ENCODE results near the gene MEF2A.

MEF2A gene

DNA sequence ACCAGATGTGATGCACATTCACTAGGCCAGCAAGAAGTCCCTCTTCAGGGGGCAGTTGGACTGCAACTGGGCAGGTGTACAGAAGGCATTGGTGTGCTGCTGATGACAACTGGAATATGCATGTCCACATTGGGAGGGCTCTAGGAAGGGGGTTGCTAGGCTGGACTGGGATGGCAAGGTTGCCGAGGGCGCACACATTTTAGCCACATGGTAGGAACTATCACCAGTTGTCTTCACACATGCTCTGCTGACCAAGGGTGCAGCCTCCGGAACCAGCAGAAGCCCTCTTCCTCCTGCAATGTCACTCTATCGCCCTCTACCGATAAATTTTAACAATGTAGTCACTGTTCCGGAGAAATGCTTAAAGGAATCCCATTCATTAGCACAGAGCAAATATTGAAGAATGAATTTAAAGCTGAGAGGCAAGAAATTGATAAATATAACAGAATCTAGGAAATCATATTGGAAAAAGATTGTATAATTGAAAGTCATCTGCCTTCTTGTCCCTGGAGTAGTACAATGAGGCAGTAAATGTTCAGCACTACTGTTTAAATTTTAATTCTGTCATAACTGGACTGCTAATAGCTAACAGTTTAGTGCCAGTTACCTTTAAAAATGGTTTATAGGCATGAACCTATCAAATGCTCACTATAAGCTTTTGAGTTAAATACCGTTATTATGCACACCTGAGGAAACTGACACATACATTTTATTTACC, 190.1 kb downstream of the MEF2A start:
- ATAC-seq: peak; percentile 99
- TF ChIP-seq, protein P1, sequence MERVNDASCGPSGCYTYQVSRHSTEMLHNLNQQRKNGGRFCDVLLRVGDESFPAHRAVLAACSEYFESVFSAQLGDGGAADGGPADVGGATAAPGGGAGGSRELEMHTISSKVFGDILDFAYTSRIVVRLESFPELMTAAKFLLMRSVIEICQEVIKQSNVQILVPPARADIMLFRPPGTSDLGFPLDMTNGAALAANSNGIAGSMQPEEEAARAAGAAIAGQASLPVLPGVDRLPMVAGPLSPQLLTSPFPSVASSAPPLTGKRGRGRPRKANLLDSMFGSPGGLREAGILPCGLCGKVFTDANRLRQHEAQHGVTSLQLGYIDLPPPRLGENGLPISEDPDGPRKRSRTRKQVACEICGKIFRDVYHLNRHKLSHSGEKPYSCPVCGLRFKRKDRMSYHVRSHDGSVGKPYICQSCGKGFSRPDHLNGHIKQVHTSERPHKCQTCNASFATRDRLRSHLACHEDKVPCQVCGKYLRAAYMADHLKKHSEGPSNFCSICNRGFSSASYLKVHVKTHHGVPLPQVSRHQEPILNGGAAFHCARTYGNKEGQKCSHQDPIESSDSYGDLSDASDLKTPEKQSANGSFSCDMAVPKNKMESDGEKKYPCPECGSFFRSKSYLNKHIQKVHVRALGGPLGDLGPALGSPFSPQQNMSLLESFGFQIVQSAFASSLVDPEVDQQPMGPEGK (CRISPR knock-in tag; IDR thresholded peaks at IDR 0.05; ENCODE audit: borderline replicate concordance): no peak
- TF ChIP-seq TOX (CRISPR knock-in tag; IDR thresholded peaks at IDR 0.05; ENCODE audit: borderline replicate concordance) (no peak), ZNF8 (CRISPR knock-in tag; IDR thresholded peaks at IDR 0.05) (no peak), RARB (CRISPR knock-in tag; IDR thresholded peaks at IDR 0.05) (no peak), TCF4 (CRISPR knock-in tag; IDR thresholded peaks at IDR 0.05; ENCODE audit: borderline replicate concordance) (no peak), ZFP3 (CRISPR knock-in tag; IDR thresholded peaks at IDR 0.05) (no peak)

DNA sequence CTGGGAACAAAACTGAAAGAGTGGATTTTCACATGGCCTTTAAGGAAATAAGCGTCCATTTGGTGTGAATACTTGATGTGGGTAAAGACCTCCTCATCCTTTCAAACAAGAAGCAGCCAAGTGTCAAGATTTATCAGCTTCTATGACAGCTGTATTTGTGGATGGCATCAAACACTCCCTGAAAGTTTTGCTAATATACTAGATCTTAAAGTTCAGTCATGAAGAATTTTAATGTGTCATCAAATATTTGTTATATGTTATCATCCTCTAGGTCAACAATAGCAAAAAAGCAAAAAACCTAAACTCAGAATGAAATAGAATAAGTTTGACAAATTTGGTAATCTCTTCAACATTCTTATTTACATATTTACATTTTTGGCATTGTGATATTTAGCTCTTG, 196.5 kb downstream of the MEF2A start:
- TF ChIP-seq ISL1 (CRISPR knock-in tag; IDR thresholded peaks at IDR 0.05) (no peak), BACH2 (CRISPR knock-in tag; IDR thresholded peaks at IDR 0.05; ENCODE audit: borderline replicate concordance) (no peak), ZFP3 (CRISPR knock-in tag; IDR thresholded peaks at IDR 0.05) (no peak), ZNF565 (CRISPR knock-in tag; conservative IDR thresholded peaks at IDR 0.05; ENCODE audit: low read depth) (no peak), ZC3H10 (CRISPR knock-in tag; IDR thresholded peaks at IDR 0.05) (no peak), ESRRG (CRISPR knock-in tag; IDR thresholded peaks at IDR 0.05) (no peak), SNAI2 (CRISPR knock-in tag; IDR thresholded peaks at IDR 0.05) (no peak), RARB (CRISPR knock-in tag; IDR thresholded peaks at IDR 0.05) (no peak), ZNF8 (CRISPR knock-in tag; IDR thresholded peaks at IDR 0.05) (no peak), ARNTL (CRISPR knock-in tag; IDR thresholded peaks at IDR 0.05; ENCODE audit: borderline replicate concordance, low read depth) (no peak)
- TF ChIP-seq, protein P2, sequence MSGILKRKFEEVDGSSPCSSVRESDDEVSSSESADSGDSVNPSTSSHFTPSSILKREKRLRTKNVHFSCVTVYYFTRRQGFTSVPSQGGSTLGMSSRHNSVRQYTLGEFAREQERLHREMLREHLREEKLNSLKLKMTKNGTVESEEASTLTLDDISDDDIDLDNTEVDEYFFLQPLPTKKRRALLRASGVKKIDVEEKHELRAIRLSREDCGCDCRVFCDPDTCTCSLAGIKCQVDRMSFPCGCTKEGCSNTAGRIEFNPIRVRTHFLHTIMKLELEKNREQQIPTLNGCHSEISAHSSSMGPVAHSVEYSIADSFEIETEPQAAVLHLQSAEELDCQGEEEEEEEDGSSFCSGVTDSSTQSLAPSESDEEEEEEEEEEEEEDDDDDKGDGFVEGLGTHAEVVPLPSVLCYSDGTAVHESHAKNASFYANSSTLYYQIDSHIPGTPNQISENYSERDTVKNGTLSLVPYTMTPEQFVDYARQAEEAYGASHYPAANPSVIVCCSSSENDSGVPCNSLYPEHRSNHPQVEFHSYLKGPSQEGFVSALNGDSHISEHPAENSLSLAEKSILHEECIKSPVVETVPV (CRISPR knock-in tag; IDR thresholded peaks at IDR 0.05): no peak
- TF ChIP-seq, protein P1 (CRISPR knock-in tag; IDR thresholded peaks at IDR 0.05; ENCODE audit: borderline replicate concordance): no peak
- TF ChIP-seq, protein P3, sequence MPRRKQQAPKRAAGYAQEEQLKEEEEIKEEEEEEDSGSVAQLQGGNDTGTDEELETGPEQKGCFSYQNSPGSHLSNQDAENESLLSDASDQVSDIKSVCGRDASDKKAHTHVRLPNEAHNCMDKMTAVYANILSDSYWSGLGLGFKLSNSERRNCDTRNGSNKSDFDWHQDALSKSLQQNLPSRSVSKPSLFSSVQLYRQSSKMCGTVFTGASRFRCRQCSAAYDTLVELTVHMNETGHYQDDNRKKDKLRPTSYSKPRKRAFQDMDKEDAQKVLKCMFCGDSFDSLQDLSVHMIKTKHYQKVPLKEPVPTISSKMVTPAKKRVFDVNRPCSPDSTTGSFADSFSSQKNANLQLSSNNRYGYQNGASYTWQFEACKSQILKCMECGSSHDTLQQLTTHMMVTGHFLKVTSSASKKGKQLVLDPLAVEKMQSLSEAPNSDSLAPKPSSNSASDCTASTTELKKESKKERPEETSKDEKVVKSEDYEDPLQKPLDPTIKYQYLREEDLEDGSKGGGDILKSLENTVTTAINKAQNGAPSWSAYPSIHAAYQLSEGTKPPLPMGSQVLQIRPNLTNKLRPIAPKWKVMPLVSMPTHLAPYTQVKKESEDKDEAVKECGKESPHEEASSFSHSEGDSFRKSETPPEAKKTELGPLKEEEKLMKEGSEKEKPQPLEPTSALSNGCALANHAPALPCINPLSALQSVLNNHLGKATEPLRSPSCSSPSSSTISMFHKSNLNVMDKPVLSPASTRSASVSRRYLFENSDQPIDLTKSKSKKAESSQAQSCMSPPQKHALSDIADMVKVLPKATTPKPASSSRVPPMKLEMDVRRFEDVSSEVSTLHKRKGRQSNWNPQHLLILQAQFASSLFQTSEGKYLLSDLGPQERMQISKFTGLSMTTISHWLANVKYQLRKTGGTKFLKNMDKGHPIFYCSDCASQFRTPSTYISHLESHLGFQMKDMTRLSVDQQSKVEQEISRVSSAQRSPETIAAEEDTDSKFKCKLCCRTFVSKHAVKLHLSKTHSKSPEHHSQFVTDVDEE (CRISPR knock-in tag; IDR thresholded peaks at IDR 0.05): no peak
- TF ChIP-seq, protein P4, sequence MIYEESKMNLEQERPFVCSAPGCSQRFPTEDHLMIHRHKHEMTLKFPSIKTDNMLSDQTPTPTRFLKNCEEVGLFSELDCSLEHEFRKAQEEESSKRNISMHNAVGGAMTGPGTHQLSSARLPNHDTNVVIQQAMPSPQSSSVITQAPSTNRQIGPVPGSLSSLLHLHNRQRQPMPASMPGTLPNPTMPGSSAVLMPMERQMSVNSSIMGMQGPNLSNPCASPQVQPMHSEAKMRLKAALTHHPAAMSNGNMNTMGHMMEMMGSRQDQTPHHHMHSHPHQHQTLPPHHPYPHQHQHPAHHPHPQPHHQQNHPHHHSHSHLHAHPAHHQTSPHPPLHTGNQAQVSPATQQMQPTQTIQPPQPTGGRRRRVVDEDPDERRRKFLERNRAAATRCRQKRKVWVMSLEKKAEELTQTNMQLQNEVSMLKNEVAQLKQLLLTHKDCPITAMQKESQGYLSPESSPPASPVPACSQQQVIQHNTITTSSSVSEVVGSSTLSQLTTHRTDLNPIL (CRISPR knock-in tag; IDR thresholded peaks at IDR 0.05; ENCODE audit: low read depth): no peak

DNA sequence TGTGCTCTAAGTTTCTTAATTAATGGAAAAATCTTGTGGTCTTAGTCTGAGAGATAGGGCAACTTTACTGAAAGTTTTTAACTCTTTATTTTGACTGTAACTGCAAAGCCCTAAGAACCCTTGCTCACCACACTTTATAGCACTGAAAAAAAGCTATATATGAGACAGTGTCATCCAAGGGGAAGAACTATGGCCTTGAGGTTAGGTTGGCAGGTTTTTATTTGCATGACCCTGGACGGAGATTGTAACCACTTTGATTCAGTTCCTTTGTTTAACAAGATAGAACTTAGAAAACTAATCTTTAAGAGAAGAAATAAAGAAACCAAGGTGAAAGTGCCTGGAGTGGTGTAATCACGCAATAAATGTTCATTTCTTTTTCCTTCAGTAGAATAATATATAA, 198.0 kb downstream of the MEF2A start:
- ATAC-seq: no peak
- TF ChIP-seq, protein P2 (CRISPR knock-in tag; IDR thresholded peaks at IDR 0.05): no peak
- TF ChIP-seq RARB (CRISPR knock-in tag; IDR thresholded peaks at IDR 0.05) (no peak), SNAI2 (CRISPR knock-in tag; IDR thresholded peaks at IDR 0.05) (no peak), OSR1 (CRISPR knock-in tag; IDR thresholded peaks at IDR 0.05) (no peak), TOX (CRISPR knock-in tag; IDR thresholded peaks at IDR 0.05; ENCODE audit: borderline replicate concordance) (no peak), ZC3H10 (CRISPR knock-in tag; IDR thresholded peaks at IDR 0.05) (no peak), ZFP30 (CRISPR knock-in tag; IDR thresholded peaks at IDR 0.05) (no peak), GLIS3 (CRISPR knock-in tag; IDR thresholded peaks at IDR 0.05) (no peak), TCF4 (CRISPR knock-in tag; IDR thresholded peaks at IDR 0.05; ENCODE audit: borderline replicate concordance) (no peak)
- TF ChIP-seq, protein P5, sequence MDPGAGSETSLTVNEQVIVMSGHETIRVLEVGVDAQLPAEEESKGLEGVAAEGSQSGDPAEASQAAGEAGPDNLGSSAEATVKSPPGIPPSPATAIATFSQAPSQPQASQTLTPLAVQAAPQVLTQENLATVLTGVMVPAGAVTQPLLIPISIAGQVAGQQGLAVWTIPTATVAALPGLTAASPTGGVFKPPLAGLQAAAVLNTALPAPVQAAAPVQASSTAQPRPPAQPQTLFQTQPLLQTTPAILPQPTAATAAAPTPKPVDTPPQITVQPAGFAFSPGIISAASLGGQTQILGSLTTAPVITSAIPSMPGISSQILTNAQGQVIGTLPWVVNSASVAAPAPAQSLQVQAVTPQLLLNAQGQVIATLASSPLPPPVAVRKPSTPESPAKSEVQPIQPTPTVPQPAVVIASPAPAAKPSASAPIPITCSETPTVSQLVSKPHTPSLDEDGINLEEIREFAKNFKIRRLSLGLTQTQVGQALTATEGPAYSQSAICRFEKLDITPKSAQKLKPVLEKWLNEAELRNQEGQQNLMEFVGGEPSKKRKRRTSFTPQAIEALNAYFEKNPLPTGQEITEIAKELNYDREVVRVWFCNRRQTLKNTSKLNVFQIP (CRISPR knock-in tag; IDR thresholded peaks at IDR 0.05; ENCODE audit: borderline replicate concordance, low read depth): no peak
- TF ChIP-seq, protein P1 (CRISPR knock-in tag; IDR thresholded peaks at IDR 0.05; ENCODE audit: borderline replicate concordance): no peak

More for the DNA sequence above, 196.5 kb downstream of the MEF2A start:
- ATAC-seq: no peak
